ENCODE data around the gene SYTL4. TPM values are rescaled to one million over a fixed set of nuclear protein-coding genes. Genes with fewer than 3 reads are reported as not detected.

SYTL4 gene
- 1.3 TPM for total RNA-seq

GRCh38 chrX:100731441-100732281 is at the start of gene SYTL4:
Gene SYTL4 (minus strand): TSS chrX:100732121. CDS start chrX:100702037, 30,084 bp downstream.

GRCh38 chrX:100643956-100644860 is 87.7 kb downstream of the SYTL4 start, which contains the start of gene SRPX2:
Gene SRPX2 (plus strand): TSS chrX:100644199. CDS start chrX:100646323, 2,124 bp downstream.

GRCh38 chrX:100636321-100636991 is 95.5 kb downstream of the SYTL4 start, which contains the start of gene TSPAN6:
Gene TSPAN6 (minus strand): TSS chrX:100636806. CDS start chrX:100636694, 112 bp downstream.

Other genes starting within 250 kb of the SYTL4 start
- gene TNMD, start 147.2 kb downstream of the SYTL4 start, total RNA-seq, result not detected
- 31.6 TPM for gene TSPAN6, start 95.3 kb downstream of the SYTL4 start, total RNA-seq
- 0.31 TPM for gene SRPX2, start 87.9 kb downstream of the SYTL4 start, total RNA-seq
- gene CSTF2, start 88.3 kb upstream of the SYTL4 start, total RNA-seq, result 18.8 TPM
- gene NOX1, start 142.2 kb upstream of the SYTL4 start, total RNA-seq, result not detected
- not detected for gene XKRX, start 196.8 kb upstream of the SYTL4 start, total RNA-seq
- not detected for gene ARL13A, start 237.6 kb upstream of the SYTL4 start, total RNA-seq

Data from parietal lobe (tissue), 1 donor.